Measurements from ENCODE around the gene GPALPP1.
"Not testable (repeated sequence)": the region's sequence is repeated elsewhere in the genome, so short reads cannot be mapped to it uniquely, and the experiment has no call there.

Gene GPALPP1

GRCh38 chr13:45060062-45060461, 70.7 kb downstream of the GPALPP1 start:
- DNase-seq (ENCODE audit: low read depth in 2 of 2) = no peak

GRCh38 chr13:45063261-45063860, 74.0 kb downstream of the GPALPP1 start:
- no peak for DNase-seq (ENCODE audit: low read depth in 2 of 2)

DNA sequence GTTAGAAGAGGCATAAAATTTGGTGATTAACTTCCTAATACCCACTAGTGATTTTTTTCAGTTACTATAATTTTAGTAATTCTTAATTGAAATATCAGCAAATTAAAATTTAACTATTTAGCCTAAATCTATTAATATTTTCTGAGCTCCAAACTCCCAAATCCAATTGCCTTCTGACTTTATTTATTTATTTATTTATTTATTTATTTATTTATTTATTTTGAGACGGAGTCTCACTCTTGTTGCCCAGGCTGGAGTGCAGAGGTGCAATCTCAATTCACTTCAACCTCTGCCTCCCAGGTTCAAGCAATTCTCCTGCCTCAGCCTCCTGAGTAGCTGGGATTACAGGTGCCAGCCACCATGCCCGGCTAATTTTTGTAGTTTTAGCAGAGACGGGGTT, 74.6 kb downstream of the GPALPP1 start:
- DNase-seq (ENCODE audit: low read depth in 2 of 2) = not testable (repeated sequence)

DNA sequence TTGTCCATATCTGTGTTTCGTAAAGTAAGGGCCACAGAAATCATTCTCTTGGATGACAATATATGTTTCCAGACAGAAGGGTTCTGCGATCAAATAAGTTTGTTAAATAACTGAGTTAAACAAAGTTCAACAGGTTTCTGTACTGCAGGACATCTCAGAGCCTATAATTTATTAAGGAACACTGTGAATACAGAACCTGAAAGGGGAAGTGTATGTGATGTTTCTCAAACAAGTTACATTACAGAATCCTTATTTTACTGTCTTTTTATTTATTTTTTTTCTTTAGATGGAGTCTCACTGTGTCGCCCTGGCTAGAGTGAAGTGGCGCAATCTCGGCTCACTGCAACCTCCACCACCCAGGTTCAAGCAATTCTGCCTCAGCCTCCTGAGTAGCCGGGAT, 75.6 kb downstream of the GPALPP1 start:
- DNase-seq (ENCODE audit: low read depth in 2 of 2) = no peak

- no peak for DNase-seq (ENCODE audit: low read depth in 2 of 2)
Measured at GRCh38 chr13:45068036-45069001, 79.0 kb downstream of the GPALPP1 start.

DNA sequence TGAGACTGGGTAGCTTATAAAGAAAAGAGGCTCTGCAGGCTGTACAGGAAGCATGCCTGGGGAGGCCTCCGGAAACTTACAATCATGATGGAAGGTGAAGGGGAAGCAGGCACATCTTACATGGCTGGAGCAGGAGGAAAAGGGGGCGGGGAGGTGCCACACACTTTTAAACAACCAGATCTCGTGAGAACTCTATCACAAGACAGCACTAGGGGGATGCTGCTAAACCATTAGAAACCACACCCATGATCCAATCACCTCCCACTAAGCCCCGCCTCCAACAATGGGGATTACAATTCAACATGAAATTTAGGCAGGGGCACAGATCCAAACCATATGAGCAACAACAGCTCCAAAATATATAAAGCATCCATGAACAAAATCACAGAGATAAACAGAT, 84.5 kb downstream of the GPALPP1 start:
- no peak for DNase-seq (ENCODE audit: low read depth in 2 of 2)

DNA sequence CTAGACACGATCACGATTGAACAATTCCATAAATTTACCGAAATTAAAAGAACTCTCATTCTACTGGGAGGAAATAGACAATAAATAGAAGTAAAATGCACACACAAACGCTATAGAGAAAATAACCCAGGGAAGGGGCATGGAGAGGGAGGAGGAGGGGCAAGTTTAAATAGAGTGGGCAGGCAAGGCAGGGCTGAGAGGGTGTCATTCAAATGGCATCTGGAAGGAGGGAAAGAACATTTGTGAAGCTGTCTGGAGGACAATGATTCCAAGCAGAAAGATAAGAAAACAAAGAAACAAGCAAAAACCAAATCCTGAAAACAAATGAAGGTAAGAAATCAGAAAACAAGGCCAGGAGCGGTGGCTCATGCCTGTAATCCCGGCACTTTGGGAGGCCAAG, 85.4 kb downstream of the GPALPP1 start:
- DNase-seq (ENCODE audit: low read depth in 2 of 2) = no peak

- no peak for DNase-seq (ENCODE audit: low read depth in 2 of 2)
Measured at GRCh38 chr13:45078003-45078402, 88.7 kb downstream of the GPALPP1 start.

All from stimulated activated CD8-positive, alpha-beta memory T cell treated with anti-CD3 and anti-CD28 coated beads, Interleukin-15, amount 100 ng/mL, for 4 hours (primary cell).